ENCODE data around the gene MPL. TPM values are rescaled to one million over a fixed set of nuclear protein-coding genes. Genes with fewer than 3 reads are reported as not detected.

Gene MPL
- total and polyA plus RNA-seq, 2 of the 13 experiments (the other 11 are each of a cell fraction or from before 2014, with no cell fraction given) = not detected

DNA sequence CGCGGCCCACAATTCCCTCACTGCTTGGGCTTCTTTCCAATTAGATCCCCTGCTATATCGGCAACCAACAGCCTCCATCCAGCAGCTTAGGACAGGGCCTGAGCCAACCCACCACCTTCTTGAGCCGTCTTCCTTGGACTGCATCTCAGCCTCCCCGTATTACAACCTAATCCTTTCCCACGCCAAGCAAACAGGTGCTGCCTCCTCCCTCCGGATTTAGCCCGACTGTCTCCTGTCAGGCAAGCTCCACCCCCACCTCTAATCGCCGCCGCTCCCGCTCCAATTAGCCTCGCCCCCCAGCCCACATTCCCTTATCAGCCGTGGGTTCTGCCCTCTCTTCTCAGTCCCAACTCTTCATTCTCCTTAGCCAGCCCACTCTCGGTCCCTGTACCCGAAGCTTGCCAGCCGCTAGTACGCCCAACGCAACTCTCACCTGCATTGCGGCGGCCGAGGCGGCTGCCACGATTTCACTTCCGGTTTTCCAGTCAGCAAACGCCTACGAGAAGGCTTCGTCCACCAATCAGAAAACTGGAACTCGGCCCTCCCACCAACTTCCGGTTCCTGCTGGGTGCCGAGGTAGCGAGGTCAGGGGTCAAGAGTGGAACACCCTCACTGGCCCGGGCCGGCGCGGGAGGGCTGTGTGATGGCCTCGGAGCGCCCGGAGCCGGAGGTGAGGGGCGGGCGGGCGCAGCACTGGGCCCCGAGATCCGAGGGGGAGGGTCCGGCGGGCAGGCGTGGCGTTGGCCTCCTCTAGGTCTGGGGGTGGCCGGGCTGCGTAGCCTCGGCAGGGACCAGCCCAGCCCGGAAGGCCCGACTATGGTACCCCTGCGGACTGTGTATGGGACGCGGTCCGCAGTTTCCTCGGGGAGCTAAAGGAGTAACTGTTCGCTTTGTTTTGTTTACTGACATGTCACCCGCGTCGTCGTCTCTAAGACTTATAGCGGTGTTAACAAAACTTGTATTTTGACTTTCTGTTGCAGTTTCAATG is 52.0 kb downstream of the MPL start, which contains the start of the genes MED8 and SZT2 (continued):
- no peak for TF ChIP-seq ZNF10 (CRISPR knock-in tag; IDR thresholded peaks at IDR 0.05; ENCODE audit: borderline replicate concordance, low read depth)
- no peak for TF ChIP-seq NBN (conservative IDR thresholded peaks at IDR 0.05)
- peak; percentile 84 for TF ChIP-seq SP4 (CRISPR knock-in tag; IDR thresholded peaks at IDR 0.05)
- TF ChIP-seq GATAD1 (CRISPR knock-in tag; IDR thresholded peaks at IDR 0.05) = peak; percentile 93
- peak; percentile 71; the same call in 1 of the 2 replicates for TF ChIP-seq ZNF598 (CRISPR knock-in tag; IDR thresholded peaks at IDR 0.05; ENCODE audit: borderline replicate concordance)
- TF ChIP-seq ZNF354B (CRISPR knock-in tag; IDR thresholded peaks at IDR 0.05) = no peak
- peak; percentile 96 for TF ChIP-seq POLR2G (IDR thresholded peaks at IDR 0.05; ENCODE audit: low read depth, low read length)
- peak; percentile 53; the same call in 1 of the 2 replicates for TF ChIP-seq ZNF790 (CRISPR knock-in tag; IDR thresholded peaks at IDR 0.05; ENCODE audit: borderline replicate concordance)
- TF ChIP-seq MAFK (conservative IDR thresholded peaks at IDR 0.05 in 1 of 2, IDR thresholded peaks at IDR 0.05 in 1 of 2; ENCODE audit: low read length in 2 of 2) = peak; percentile 65 to 75
- TF ChIP-seq MEF2D (CRISPR knock-in tag; IDR thresholded peaks at IDR 0.05) = no peak; the same call in 1 of the 2 replicates
- no peak for TF ChIP-seq ATRX (CRISPR knock-in tag; IDR thresholded peaks at IDR 0.05; ENCODE audit: borderline replicate concordance)
- no peak for TF ChIP-seq ZNF256 (CRISPR knock-in tag; conservative IDR thresholded peaks at IDR 0.05)
- TF ChIP-seq GTF3A (CRISPR knock-in tag; conservative IDR thresholded peaks at IDR 0.05) = no peak
- TF ChIP-seq, protein P1, sequence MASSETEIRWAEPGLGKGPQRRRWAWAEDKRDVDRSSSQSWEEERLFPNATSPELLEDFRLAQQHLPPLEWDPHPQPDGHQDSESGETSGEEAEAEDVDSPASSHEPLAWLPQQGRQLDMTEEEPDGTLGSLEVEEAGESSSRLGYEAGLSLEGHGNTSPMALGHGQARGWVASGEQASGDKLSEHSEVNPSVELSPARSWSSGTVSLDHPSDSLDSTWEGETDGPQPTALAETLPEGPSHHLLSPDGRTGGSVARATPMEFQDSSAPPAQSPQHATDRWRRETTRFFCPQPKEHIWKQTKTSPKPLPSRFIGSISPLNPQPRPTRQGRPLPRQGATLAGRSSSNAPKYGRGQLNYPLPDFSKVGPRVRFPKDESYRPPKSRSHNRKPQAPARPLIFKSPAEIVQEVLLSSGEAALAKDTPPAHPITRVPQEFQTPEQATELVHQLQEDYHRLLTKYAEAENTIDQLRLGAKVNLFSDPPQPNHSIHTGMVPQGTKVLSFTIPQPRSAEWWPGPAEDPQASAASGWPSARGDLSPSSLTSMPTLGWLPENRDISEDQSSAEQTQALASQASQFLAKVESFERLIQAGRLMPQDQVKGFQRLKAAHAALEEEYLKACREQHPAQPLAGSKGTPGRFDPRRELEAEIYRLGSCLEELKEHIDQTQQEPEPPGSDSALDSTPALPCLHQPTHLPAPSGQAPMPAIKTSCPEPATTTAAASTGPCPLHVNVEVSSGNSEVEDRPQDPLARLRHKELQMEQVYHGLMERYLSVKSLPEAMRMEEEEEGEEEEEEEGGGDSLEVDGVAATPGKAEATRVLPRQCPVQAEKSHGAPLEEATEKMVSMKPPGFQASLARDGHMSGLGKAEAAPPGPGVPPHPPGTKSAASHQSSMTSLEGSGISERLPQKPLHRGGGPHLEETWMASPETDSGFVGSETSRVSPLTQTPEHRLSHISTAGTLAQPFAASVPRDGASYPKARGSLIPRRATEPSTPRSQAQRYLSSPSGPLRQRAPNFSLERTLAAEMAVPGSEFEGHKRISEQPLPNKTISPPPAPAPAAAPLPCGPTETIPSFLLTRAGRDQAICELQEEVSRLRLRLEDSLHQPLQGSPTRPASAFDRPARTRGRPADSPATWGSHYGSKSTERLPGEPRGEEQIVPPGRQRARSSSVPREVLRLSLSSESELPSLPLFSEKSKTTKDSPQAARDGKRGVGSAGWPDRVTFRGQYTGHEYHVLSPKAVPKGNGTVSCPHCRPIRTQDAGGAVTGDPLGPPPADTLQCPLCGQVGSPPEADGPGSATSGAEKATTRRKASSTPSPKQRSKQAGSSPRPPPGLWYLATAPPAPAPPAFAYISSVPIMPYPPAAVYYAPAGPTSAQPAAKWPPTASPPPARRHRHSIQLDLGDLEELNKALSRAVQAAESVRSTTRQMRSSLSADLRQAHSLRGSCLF (CRISPR knock-in tag; IDR thresholded peaks at IDR 0.05; ENCODE audit: borderline replicate concordance) = no peak
- TF ChIP-seq, protein P2, sequence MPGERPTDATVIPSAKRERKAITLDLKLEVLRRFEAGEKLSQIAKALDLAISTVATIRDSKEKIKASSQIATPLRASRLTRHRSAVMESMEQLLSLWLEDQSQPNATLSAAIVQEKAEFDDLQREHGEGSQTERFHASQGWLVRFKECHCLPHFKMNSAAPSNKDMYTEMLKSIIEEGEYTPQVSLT (CRISPR knock-in tag; IDR thresholded peaks at IDR 0.05; ENCODE audit: borderline replicate concordance, low read depth) = no peak
- 0 out of 2 replicates have a peak, but pooled peaks have one; percentile 60 for TF ChIP-seq ZNF430 (CRISPR knock-in tag; IDR thresholded peaks at IDR 0.05)
- no peak for TF ChIP-seq TBL1XR1 (IDR thresholded peaks at IDR 0.05; ENCODE audit: borderline replicate concordance, low read length, partially characterized antibody)
- TF ChIP-seq FLYWCH1 (CRISPR knock-in tag; IDR thresholded peaks at IDR 0.05) = no peak
- peak; percentile 94 for TF ChIP-seq ASH2L (IDR thresholded peaks at IDR 0.05; ENCODE audit: insufficient read length, low read depth, low read length)
- peak; percentile 80; the same call in 1 of the 2 replicates for TF ChIP-seq SPEN (CRISPR knock-in tag; IDR thresholded peaks at IDR 0.05; ENCODE audit: low read depth)
- peak; percentile 71; the same call in 1 of the 2 replicates for TF ChIP-seq KAT7 (CRISPR knock-in tag; IDR thresholded peaks at IDR 0.05; ENCODE audit: borderline replicate concordance)
- TF ChIP-seq ZNF124 (CRISPR knock-in tag; IDR thresholded peaks at IDR 0.05) = peak; percentile 81; the same call in 1 of the 2 replicates
- TF ChIP-seq, protein P3, sequence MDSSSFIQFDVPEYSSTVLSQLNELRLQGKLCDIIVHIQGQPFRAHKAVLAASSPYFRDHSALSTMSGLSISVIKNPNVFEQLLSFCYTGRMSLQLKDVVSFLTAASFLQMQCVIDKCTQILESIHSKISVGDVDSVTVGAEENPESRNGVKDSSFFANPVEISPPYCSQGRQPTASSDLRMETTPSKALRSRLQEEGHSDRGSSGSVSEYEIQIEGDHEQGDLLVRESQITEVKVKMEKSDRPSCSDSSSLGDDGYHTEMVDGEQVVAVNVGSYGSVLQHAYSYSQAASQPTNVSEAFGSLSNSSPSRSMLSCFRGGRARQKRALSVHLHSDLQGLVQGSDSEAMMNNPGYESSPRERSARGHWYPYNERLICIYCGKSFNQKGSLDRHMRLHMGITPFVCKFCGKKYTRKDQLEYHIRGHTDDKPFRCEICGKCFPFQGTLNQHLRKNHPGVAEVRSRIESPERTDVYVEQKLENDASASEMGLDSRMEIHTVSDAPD (CRISPR knock-in tag; IDR thresholded peaks at IDR 0.05) = no peak

All from HepG2 (cell line).